ENCODE results near the gene OR2Z1. TPM values are rescaled to one million over a fixed set of nuclear protein-coding genes. Genes with fewer than 3 reads are reported as not detected.
"Not testable (repeated sequence)": the region's sequence is repeated elsewhere in the genome, so short reads cannot be mapped to it uniquely, and the experiment has no call there.

Gene OR2Z1
- total RNA-seq, 1 experiment from 2014 or later = not detected

- DNase-seq (ENCODE audit: low spot score) = no peak
Measured at GRCh38 chr19:8702350-8702749, 19.1 kb upstream of the OR2Z1 start.

GRCh38 chr19:8703223-8703622 is 18.2 kb upstream of the OR2Z1 start:
- no peak for DNase-seq (ENCODE audit: low spot score)

GRCh38 chr19:8705304-8705703 is 16.1 kb upstream of the OR2Z1 start:
- not testable (repeated sequence) for DNase-seq (ENCODE audit: low spot score)

GRCh38 chr19:8705742-8706141 is 15.7 kb upstream of the OR2Z1 start:
- no peak for DNase-seq (ENCODE audit: low spot score)

- DNase-seq (ENCODE audit: low spot score) = not testable (repeated sequence)
Measured at GRCh38 chr19:8710337-8710736, 11.1 kb upstream of the OR2Z1 start.

GRCh38 chr19:8722032-8722431 is 598 bp downstream of the OR2Z1 start:
- DNase-seq (ENCODE audit: low spot score) = no peak

- DNase-seq (ENCODE audit: low spot score) = no peak
Measured at GRCh38 chr19:8724276-8724675, 2.8 kb downstream of the OR2Z1 start.

- DNase-seq (ENCODE audit: low spot score) = peak; percentile 13
Measured at GRCh38 chr19:8731428-8732169, 10.2 kb downstream of the OR2Z1 start.

GRCh38 chr19:8738377-8738776 is 16.9 kb downstream of the OR2Z1 start:
- DNase-seq (ENCODE audit: low spot score) = no peak

GRCh38 chr19:8739291-8740065 is 18.0 kb downstream of the OR2Z1 start:
- DNase-seq (ENCODE audit: low spot score) = not testable (repeated sequence)

- DNase-seq (ENCODE audit: low spot score) = not testable (repeated sequence)
Measured at GRCh38 chr19:8767257-8767656, 45.8 kb downstream of the OR2Z1 start.

GRCh38 chr19:8769265-8769664 is 47.8 kb downstream of the OR2Z1 start:
- not testable (repeated sequence) for DNase-seq (ENCODE audit: low spot score)

- DNase-seq (ENCODE audit: low spot score) = not testable (repeated sequence)
Measured at GRCh38 chr19:8773587-8773986, 52.2 kb downstream of the OR2Z1 start.

Small RNA genes lying within 50 kb of the gene (small RNA-seq; reads per million reads assigned to genes)
- gene AC012616.1 = not detected

Other genes starting within 250 kb of the OR2Z1 start
- gene PRAM1, start 219.0 kb upstream of the OR2Z1 start, total RNA-seq (2014; rRNA removed; shearing (Covaris generic)) = not detected in 2 replicates
- gene ZNF414, start 207.5 kb upstream of the OR2Z1 start, total RNA-seq (2014; rRNA removed; shearing (Covaris generic)) = 9.8 and 15.7 TPM in 2 replicates
- gene MYO1F, start 144.2 kb upstream of the OR2Z1 start, total RNA-seq (2014; rRNA removed; shearing (Covaris generic)) = not detected in 2 replicates
- gene ADAMTS10, start 110.9 kb upstream of the OR2Z1 start, total RNA-seq (2014; rRNA removed; shearing (Covaris generic)) = not detected in 2 replicates
- gene NFILZ, start 91.0 kb upstream of the OR2Z1 start, total RNA-seq (2014; rRNA removed; shearing (Covaris generic)) = not detected in 2 replicates
- not detected in 2 replicates for gene ACTL9, start 22.8 kb upstream of the OR2Z1 start, total RNA-seq (2014; rRNA removed; shearing (Covaris generic))
- gene ZNF558, start 110.7 kb downstream of the OR2Z1 start, total RNA-seq (2014; rRNA removed; shearing (Covaris generic)) = 9.4 and 14.8 TPM in 2 replicates
- not detected in 2 replicates for gene MBD3L1, start 110.7 kb downstream of the OR2Z1 start, total RNA-seq (2014; rRNA removed; shearing (Covaris generic))